Activated CD4-positive, alpha-beta T cell treated with anti-CD3 and anti-CD28 coated beads, Interleukin-2, amount 50 U/mL, for 16 hours (primary cell): ENCODE results near the gene CAPG.

Experiments used
- DNase-seq: peaks from one replicate; pipeline ENCODE4 v3.0.0-alpha.2; 2020

CAPG gene

DNA sequence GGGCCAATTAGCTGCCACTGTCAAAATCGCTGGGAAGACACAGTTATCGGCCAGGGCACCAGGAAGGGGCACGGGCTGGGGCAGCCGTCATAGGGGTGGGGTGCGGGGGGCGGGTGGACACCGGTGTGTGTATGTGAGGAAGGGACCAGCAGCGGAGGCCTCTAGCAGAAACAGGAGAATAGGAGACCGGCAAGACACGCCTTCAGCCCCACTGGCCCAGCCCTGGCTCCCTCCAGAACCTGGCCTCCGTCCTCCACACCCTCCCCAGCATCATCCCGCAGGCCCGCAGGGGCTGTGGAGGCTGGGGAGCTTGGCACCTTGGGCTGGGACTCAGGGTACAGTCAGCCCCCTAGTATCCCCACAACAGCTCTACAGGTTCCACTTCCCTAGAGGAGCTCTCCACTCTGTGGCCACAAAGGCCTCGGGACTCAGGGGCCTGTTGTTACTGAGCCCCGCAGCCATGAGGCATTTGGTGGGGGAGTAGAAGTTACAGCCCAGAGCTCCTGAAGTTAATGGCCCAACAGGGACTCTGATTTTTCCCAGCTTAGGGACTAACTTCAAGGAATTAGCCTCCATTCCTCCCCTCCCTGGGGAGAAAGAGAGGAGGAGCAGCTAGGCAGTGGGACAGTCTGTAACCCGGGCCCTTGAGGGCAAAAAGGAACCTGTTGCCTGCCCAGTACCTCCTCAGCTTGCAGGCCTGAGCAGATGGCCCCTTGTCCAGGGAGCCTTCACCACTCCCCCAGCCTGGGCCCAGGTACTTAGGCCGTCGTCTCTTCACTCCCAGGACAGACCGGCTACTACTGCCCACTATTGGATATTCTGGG, 28.2 kb upstream of the CAPG start:
- no peak for DNase-seq

DNA sequence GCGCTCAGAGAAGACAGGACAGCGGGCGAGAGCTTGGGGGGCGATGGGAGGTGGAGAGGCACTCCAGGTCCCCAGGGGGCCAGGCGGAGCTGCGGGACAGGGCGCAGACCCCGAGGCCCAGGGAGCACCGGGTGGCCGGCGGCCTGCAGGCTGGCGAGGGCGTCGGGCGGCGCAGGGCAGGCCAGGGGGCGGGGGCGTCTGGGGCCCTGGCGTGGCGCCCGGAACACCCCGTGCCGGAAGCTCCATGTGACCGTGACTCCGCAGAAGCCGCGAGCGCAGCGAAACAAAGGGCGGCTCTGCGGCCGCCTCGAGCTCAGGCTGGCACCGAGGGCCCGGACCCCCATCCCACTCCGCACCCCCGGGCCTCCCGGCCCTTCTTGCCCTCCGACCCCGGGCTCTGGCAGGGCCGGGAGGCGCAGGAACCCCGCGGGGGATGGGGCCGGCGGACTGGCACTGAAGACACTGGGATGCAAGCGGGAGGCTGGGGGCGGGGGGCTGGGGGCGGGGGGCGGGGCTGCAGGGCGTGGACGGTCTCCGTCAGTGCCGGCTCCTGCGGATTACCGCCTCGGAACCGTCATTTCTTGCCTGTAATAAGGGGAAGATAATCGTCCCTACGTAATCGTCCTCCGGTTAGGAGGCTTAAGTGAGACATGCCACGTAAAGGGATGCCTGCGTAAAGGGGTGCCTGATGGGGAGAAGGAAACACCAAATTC, 27.5 kb upstream of the CAPG start:
- peak; percentile 86 for DNase-seq

DNA sequence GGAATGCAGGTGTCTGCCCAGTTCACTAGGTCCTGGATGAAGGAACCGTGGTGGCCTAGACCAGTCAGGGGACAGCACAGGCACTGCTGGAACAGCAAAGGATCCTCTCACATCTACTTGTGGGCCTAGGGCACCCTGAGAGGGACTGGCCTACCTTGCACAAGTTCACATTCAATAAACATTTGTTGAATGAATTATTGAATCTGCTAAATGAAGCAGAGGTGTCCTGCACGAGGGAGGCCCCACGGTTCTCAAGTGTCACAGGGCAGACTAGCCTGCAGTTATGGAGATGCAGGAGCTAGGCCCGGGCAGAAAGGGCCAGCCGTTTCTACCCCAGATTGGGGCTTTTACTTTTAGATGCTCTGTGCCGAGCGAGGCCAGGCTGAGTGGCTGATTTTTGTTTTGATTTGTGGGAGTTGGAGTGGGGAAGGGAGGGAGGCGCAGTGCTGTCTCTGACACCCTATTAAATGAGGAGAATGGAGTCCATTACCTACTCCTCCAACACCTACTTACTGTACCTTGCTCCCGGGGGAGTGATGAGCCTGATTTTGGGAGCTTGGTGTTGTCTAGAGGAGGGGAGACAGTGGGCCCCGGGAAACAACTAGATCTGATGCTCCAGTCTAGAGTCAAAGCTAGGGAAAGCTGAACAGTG, 26.8 kb upstream of the CAPG start:
- DNase-seq = no peak

DNA sequence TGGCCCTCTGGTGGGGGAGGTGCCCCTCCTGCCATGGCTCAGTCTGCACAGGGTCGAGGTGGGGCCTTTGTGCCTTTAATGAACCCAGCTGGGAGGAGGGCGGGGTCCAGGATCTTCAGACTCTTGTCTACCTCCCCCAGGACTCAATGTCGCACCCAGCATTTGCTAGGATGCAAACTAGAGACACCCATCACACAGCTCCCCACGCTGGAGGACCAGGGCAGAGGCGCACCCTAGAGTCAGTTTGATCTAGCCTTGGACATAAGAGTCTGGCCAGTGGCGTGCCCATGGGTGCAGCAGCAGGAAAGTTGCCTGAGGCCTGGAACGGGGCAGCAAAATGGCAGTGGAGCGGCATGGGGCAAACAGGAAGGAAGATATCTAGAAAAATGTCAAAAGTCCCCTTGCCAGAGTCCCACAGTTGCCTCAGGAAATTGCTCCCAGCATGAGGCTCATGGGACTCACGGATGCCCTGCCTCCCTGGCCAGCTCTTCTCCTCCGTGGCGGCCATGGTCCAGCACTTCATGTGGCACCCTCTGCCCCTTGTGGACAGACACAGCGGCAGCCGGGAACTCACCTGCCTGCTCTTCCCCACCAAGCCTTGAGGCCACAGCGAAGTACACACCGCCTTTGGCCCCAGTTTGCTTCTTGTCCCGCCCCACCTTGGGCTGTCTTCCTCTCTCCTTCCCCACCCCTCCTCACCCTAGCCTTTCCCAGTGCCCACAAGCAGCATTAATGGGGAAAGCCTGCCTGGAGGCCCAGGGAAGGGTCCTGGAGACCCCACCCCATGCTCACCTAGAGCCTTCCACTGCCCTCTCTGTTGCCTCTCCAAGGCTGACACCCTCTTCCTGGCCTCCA, 26.0 kb upstream of the CAPG start:
- DNase-seq = no peak

DNA sequence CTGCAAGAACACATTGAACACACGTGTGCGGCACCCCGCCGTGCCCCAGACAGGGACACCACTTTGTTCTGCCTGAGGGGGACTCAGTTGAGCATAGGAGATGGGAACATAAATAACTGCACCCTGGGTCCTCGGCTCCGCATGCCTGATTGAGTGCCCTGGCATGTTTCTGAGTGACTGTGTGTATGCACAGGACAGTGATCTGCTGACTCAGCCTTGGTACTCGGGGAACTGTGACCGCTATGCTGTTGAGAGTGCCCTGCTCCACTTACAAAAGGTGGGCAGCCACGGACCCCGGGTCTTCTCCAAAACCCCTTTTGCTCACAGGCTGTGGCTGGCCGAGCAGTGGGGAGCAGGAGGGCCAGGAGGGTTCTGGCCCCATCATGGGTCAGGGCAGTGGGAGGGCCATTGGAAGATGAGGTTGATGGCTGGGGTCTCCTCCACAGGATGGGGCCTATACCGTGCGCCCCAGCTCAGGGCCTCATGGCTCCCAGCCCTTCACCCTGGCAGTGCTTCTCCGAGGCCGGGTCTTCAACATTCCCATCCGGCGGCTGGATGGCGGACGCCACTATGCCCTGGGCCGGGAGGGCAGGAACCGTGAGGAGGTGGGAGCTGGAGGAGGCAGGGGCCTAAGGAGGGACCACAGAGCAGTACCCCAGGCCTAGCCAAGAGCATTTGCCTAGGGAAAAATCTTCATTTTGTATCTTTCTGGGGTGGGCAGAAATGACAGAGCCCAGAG, 25.2 kb upstream of the CAPG start:
- no peak for DNase-seq

DNA sequence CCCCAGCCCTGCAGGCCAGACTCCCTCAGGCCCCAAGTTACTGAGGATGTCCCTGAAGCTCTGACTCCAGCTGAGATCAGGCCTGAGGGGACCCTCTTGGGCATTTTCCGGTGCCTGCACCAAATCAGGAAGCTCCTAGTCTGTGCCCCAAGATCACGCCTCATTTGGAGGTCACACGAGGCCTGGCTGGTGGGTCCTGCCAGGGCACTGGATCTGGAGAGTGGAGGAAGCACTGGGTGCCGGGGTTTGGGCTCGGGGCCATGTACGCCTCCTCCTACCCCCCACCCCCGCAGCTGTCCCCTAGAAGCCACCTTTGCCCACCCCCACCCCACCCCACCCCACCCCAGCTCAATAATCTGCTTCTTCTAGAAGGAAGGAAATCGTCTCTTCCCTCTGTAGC, 24.5 kb upstream of the CAPG start:
- DNase-seq = no peak

DNA sequence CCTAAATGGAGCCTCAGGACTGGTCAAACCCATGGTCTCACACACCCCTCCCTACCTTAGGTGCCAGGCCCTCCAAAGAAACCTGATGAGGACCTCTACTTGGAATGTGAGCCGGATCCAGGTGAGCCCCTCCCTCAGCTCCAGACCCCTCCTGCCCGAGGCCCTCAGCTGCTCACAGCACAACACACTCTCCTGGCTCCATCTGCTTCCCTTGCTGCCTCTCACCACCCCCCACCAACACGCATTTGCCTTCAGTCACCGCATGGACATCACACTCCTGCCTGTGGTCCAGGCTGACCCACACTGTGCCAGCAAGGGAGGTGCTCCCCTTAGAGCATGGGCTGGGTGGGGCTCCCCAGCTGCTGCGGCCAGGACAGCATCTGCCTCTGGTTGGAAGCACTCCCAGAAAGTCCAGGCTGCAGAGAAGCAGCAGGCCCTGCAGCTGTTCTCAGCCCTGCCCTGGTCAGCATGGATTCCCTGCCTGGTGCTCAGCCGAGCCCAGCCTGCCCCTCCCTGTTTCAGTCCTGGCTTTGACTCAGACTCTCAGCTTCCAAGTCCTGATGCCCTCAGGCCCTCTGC, 23.4 kb upstream of the CAPG start:
- no peak for DNase-seq

DNA sequence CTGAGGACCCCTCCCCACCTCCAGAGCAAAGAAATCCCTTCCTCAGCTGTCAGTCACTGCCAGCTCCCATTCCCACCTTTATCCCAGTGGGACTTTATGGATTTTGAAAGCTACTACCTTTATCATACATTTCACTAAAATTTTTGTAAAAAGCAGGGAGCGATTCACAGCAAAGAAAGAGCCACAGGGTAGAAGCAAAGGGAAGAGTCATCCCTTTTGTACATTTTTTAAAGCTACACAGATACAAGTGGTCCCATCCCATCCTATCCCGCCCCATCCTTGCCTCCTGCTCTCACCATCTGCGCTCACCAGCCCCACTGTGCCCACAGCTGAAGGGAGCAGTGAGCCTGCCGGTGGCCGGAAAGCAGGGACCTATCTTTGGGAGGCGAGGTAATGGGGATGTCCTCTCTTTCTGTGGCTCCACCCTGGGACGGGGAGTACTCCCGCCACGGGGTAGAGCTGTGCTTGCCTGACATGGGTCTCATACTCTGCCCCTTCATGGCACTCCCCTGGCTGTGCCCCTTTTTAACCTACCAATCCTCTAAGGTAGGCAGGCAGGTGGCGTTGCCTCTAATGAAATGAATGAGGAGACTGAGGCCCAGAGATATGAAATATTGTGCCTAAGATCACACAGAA, 21.5 kb upstream of the CAPG start:
- DNase-seq = no peak

DNA sequence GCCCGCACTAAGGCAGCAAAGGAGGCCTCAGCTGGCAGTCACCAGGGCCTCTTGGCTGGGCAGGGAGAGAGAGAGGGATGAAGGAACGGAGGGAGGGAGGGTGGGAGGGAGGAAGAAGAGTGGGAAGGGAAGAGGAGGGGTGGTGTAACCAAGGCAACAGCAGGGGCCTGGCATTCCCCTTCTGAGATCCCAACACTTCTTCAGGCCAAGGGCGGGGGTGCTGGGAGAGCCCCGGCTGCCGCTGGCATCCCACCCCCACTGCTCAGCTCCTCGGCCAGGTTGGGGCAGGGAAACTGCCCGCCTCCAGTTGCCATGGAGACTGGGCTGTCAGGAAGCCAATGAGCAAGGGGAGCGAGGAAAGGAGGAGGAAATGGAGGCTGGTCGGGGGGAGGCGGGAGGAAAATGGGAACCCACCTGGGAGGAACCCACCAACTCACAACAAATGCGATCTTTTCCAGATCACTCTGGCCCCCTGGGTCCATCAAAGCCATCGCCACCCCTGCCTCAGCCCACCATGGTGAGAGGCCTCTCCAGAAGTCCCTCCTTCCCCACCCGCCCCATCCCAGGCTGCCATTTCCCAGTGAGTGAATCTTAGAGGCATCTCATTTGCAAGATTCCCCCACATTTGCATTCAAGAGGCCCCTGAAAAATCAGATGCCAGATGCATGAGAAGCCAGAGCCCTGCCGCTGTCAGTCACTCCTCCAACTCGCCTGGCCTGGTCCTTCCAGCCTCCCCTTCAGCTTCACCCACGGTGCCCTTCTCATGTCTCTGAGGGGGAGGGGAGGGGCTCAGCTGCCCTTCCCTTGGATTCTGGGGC, 20.8 kb upstream of the CAPG start:
- no peak for DNase-seq

DNA sequence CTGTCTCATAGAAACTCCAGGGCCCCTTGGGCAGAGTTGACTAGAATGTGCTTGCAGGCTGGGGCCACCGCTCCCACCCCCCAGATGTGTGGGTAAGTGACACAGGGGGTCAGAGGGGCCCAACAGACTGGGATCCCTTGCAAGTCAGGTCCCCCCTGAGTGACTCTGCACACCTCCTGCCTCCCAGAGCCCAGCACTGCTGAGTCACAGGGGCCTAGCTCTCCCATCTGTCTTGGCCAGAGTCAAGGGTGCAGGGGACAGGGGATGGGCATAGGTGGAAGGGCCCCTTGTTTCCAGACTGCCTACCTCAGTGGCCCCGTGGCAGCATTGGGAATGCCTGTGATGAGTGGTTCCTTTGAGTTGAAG, 19.7 kb upstream of the CAPG start:
- no peak for DNase-seq

DNA sequence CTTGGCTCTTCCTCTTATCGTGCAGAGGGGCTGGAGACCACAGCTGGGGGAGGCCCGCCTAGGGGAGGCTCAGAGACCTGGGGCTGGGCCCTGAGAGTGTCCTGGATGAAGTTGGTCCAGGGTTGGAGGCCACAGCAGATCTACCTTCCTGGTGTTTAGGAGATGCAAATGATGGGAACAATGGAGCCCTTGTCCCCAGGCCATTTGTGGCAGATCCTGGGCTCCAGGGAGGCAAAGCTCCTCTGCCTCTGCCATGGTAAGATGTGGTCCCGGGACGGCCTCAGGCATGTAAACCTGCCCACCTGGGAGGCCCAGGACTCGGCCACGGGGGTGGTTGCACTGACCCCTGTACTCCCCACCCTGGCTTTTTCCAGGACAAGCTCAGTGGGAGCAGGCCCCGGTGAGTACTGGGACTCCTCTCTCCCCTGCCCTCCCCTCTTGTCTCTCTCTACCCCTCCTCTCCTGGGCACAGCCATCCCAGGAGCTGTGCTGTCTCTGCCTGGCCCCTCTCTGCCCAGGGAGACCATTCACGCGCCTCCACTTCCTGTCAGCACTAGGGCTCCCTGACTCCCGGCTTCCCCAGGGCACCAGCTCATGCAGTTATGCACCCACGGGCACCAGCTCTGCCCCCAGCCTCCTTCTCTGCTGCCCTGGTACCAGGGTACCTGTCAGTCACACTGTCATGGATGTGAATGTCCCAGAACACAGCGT, 19.2 kb upstream of the CAPG start:
- DNase-seq = no peak

DNA sequence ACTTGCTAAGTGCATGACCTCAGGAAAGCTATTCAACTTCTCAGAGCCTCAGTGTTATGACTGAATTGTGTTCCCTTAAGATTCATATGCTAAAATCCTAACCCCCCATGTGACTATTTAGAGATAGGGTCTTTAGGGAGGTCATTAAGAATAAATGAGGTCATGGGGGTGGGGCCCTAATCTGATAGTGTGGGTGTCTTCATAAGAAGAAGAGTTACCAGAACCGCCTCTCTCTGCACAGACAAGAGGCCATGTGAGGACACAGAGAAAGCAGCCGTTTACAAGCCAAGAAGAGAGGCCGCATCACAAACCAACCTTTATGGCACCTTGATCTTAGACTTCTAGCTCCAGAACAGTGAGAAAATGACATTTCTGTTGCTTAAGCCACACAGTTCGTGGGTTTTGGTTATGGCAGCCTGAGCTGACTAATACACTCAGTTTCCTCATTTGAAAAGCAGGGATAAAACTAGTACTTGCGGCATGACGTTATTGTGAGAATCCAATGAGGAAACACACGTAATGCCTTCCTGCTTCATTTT, 18.2 kb upstream of the CAPG start:
- DNase-seq = no peak

DNA sequence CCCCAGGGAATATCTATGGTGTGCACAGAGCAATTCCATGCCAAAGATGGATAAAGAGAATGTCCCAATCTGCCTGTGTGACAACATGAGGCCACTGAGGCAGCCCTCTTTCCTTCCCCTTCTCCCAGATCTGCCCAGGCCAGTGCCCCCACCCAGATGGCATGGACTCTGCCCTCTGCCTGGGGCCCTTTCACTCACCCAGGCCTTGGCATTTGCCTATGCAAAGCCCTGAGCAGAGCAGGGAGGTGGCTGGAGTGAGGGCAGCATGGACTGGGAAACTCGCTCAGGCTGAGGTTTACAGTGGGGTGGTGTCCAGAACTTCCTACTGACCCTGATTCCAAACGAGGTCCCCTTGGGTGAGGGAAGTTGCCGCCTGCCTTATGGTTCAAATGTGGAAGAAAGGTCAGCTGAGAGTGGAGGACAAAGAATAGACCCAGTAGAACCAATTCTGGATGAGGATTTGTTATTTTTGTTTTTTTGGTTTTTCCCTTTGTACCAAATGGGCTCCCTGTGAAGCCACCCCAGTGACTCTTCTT, 17.2 kb upstream of the CAPG start:
- DNase-seq = no peak

DNA sequence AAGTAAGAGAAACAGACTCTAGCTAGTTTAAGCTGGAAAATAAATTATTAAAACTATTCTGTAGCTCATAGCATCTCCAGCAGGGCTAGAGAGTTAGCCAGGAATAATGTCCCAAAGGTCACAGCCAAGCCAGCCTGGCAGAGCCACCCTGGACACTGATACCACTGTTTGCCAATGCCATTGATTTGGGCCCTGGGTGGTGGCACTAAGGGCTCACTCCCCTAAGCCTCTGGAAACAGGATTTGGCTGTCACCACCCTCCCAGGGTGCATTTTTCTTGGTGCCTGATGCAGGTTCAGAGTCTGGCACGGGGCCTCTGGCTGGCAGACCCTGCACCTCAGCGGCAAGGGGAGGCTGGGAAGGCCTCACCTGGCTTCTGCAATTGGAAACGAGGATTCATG, 15.4 kb upstream of the CAPG start:
- DNase-seq = no peak

DNA sequence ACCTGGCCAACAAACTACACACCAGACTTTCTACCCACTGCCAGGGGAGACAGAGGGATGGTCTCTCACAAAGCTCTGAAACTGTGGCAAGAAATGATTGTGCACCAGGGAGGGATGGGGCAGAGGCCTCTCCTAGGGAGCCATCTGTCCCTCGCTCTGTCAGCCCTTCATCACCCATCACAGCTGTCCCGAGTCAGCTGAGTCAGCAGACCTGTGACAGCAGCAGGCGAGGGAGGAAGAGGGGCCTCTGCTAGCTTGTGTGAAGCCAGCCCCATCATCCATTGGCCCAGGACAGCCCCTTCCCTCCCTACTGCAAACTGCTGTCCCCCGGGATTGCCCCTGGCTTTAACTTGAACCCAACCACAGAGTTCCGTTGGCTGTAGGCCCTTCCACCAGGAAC, 13.4 kb upstream of the CAPG start:
- DNase-seq = no peak

DNA sequence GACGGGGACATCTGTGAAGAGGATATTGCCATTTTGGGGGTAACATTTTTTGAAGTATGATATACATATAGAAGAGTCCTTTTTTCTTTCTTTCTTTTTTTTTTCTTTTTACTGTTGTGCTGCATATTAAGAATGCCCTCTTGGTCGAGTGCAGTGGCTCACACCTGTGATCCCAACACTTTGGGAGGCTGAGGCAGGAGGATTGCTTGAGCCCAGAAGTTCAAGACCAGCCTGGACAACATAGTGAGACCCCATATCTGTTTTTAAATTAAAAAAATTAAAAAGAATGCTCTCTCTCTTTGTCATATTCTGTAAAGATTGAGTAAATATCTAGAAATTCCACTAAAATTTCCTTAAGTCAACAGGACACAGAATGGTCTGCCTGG, 11.9 kb upstream of the CAPG start:
- no peak for DNase-seq

DNA sequence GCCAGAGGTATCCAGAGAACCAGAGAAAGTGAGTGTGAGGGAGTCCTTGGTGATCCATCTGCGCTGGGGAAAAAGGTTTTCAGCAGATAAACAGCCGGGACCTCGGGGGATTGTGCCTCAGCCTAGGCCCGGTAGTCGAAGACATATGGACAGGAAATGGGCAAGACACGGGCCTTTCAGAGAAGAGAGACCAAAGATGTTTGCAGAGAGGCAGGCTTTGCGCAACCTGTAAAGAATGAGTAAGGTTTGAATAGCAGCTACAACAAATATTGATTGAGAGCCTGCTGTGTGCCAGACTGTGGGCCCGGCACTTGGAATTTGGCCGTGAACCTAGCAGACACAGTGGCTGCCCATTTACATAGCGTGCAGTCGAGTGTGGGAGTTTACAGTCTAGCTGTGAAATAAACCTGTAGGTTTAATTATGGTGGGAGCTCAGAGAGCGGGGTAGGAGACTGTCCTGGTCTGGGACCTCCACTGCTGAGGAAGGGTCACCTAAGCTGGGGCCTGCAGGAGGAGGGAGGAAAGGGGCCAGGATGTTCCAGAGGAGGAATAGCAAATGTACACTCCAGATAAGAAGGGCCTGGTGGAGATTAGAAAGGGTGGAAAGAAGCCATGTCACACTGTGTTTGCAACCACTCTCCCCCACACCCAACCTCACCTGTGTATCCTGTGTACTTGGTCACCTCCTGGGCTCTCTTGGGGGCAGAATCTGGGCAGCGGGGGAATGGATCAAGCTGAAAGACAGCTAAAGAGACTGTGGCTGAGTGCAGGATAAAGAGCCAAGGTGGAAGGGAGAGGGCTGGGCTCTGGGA, 11.3 kb upstream of the CAPG start:
- no peak for DNase-seq

DNA sequence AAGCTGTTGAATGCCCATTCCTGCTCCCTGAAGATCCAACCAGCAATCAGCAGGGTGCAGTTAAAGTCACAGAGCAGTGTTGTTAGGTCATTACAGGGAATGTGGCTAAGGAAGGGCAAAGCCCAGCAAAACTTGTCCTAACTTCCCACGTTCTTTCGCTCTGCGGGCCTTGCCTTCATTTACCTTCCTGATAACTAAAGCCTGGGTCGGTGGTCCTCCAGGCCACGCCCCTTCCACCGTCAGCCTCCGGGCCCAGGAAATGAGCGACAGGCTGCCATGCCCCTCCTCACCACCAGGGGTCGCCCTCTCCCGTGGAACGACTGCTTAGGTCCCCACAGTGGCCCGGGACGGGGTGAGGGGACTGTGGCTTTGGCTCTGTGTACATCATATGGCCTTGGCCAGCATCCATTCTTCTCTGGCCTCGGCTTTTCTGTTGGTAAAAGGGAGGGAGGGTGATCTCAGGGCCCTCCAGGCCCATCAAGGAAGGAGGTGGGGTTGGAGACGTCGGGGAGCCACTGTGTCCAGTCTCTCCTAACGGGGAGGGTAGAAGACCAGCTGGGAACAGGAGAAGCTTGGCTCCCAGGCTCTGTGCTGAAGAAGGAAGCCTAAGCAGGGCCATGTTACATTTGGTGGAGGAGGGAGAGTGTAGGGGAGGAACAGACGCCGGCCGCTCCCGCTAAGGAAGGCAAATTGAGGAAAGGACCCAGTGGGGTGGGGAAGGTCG, 10.5 kb upstream of the CAPG start:
- peak; percentile 91 for DNase-seq
